ENCODE measurements around the gene ALPG. TPM values are rescaled to one million over a fixed set of nuclear protein-coding genes. Genes with fewer than 3 reads are reported as not detected.
A peak's percentile ranks its signal among the peaks of the same experiment; 100 is the strongest.

The ALPG gene
- total and polyA plus RNA-seq, 10 of the 15 experiments (the other 5 are each of a cell fraction or from before 2014, with no cell fraction given), result not detected

DNA sequence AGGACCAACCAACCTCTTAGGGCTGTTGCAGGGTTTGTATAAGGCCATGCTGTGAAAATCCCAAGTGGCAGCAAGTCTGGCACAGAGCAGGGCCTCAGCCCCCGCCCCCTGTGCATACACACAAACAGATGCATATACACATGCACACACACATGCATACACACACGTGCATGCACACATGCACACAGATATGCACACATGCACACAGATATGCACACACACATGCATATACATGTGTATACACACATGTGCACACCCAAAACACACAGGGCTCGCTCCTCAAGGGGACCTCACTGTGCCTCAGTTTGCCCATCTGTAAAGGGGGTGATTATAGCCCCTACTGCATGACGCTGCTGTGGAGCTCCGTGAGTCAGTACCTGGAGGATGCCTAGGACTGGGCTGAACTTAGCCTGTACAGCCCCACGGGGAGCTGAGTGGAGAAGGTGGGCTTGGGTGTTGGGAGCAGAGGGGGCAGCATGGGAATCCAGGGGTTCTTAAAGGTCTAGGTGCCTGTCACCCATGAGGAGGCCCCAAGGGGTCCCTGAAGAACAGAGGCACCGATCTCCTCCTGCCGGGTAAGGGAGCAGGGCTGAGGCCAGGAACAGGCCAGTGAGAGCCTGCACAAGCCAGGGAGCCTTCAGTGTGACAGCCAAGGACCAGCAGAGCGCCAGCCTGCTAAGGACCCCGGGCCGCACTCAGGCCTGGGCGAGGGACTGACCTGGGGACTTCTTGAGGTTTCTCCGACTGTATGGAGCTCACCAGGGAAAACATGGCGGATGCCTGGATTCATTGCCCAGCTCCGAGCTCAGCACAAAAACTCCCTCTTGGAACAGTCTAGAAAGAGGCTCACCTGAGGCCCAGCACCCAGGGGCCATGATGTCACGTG lies 25.3 kb downstream of the ALPG start:
- FAIRE-seq (no peak), ATAC-seq (no peak), DNase-seq (ENCODE audit: low read depth, low spot score) (no peak)
- H3K4me3 ChIP-seq, result no peak overlapping the region
- no peak overlapping the region for H2AFZ ChIP-seq (ENCODE audit: control insufficient read depth, low read depth, low read length)
- ChIA-PET SMC1A (ENCODE audit: uncharacterized antibody, unreplicated experiment) (no interaction called here), POLR2A (no interaction called here), RAD21 (ENCODE audit: unreplicated experiment) (no interaction called here), CTCF (no interaction called here)
- no peak overlapping the region for H3K27ac ChIP-seq (ENCODE audit: control insufficient read depth, insufficient read depth)
- H3K9ac ChIP-seq (ENCODE audit: control insufficient read depth, insufficient read depth, low read length), result no peak overlapping the region
- H3K4me1 ChIP-seq (ENCODE audit: control insufficient read depth, insufficient read depth, low read length), result no peaks in the 10 kb centered on the region
- WGBS (ENCODE audit: insufficient coverage, insufficient replicate concordance, low lambda C conversion rate, missing lambda C conversion rate), result 32% methylated on average over 16 of the region's 16 CpGs
- no peak for TF ChIP-seq CBX3 (IDR thresholded peaks at IDR 0.05; ENCODE audit: borderline replicate concordance, low read depth)
- TF ChIP-seq IKZF2 (IDR thresholded peaks at IDR 0.05), result no peak
- TF ChIP-seq ATF7 (IDR thresholded peaks at IDR 0.05; ENCODE audit: low read depth), result no peak
- no peak for TF ChIP-seq KDM1A (IDR thresholded peaks at IDR 0.05; ENCODE audit: borderline replicate concordance)
- TF ChIP-seq STAT1 (conservative IDR thresholded peaks at IDR 0.05), result no peak
- no peaks in the 10 kb centered on the region for H4K20me1 ChIP-seq (ENCODE audit: control insufficient read depth, insufficient read depth)
- H3K9me3 ChIP-seq (replicated peaks; ENCODE audit: control insufficient read depth, insufficient read depth, low read length), result no peaks in the 10 kb centered on the region
- intact Hi-C loops (cut with micrococcal nuclease; ENCODE audit: unreplicated experiment) (no loop called here), in situ Hi-C loops (cut with MboI) (loop anchor here (5.0 kb wide), 2 partner anchors 50 to 525 kb away; no protein-coding TSS in a partner anchor)
- no peak overlapping the region for H3K4me2 ChIP-seq (ENCODE audit: control insufficient read depth, insufficient read depth)
- no peaks in the 10 kb centered on the region for H3K36me3 ChIP-seq (ENCODE audit: control insufficient read depth in 2 of 2, insufficient read depth in 2 of 2, low read length in 1 of 2)
- no peaks in the 10 kb centered on the region for H3K79me2 ChIP-seq (ENCODE audit: control insufficient read depth, insufficient read depth, low read length)
- no TSS peak for BruUV-seq (replicated peaks)
- H3K27me3 ChIP-seq (replicated peaks in 1 of 2; ENCODE audit: control insufficient read depth in 2 of 2, insufficient read depth in 2 of 2, low read length in 1 of 2), result no peaks in the 10 kb centered on the region; a peak in 2 of 4 replicates

DNA sequence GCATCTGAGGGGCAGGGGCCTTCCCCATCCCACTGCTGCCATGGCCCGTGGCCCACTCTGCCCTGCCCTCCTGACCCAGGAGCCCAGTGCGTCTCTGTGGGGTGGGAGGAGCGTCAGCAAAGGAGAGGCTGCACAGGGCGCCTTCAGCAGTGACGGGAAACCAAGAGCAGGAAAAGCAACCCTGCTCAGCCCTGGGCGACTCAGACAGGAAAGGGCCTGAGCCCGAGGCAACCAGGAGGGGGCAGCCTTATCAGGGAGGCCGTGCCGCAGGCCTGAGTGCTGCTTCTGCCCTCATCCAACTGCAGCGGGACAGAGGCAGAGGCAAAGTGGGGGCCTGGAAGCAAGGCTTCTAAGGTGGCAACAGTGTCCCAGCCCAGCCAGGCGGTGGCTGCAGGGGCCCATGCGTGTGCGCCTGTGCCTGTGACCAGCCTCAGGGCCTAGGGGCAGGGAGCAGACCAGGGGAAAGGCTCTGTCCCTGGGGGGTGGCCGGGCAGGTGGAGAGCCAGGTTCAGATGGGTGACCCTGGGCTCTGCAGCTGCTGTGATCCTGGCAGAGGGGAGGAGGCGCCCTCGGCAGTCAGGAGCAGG lies 26.0 kb downstream of the ALPG start:
- FAIRE-seq, result no peak
- Histone ChIP-seq H4K20me1 (ENCODE audit: control insufficient read depth, insufficient read depth) (no peaks in the 10 kb centered on the region), H3K4me2 (ENCODE audit: control insufficient read depth, insufficient read depth) (no peak overlapping the region), H3K27me3 (replicated peaks in 1 of 2; ENCODE audit: control insufficient read depth in 2 of 2, insufficient read depth in 2 of 2, low read length in 1 of 2) (no peaks in the 10 kb centered on the region; a peak in 2 of 4 replicates), H3K79me2 (ENCODE audit: control insufficient read depth, insufficient read depth, low read length) (no peaks in the 10 kb centered on the region), H3K4me3 (no peak overlapping the region), H3K36me3 (ENCODE audit: control insufficient read depth in 2 of 2, insufficient read depth in 2 of 2, low read length in 1 of 2) (no peaks in the 10 kb centered on the region), H3K27ac (ENCODE audit: control insufficient read depth, insufficient read depth) (no peak overlapping the region), H3K9me3 (replicated peaks; ENCODE audit: control insufficient read depth, insufficient read depth, low read length) (no peaks in the 10 kb centered on the region), H2AFZ (ENCODE audit: control insufficient read depth, low read depth, low read length) (no peak overlapping the region), H3K4me1 (ENCODE audit: control insufficient read depth, insufficient read depth, low read length) (no peaks in the 10 kb centered on the region), H3K9ac (ENCODE audit: control insufficient read depth, insufficient read depth, low read length) (no peak overlapping the region)
- ChIA-PET POLR2A (no interaction called here), CTCF (interaction anchor here (0.6 kb wide), 1 partner anchor 17 kb away, joined by 3 read pairs; no protein-coding TSS in a partner anchor), SMC1A (ENCODE audit: uncharacterized antibody, unreplicated experiment) (no interaction called here), RAD21 (ENCODE audit: unreplicated experiment) (no interaction called here)
- in situ Hi-C loops (cut with MboI) (loop anchor here (5.0 kb wide), 2 partner anchors 50 to 525 kb away; no protein-coding TSS in a partner anchor), intact Hi-C loops (cut with micrococcal nuclease; ENCODE audit: unreplicated experiment) (no loop called here)
- no peak for DNase-seq (ENCODE audit: low read depth, low spot score)
- ATAC-seq, result peak; percentile 55
- 51% methylated on average over 16 of the region's 16 CpGs for WGBS (ENCODE audit: insufficient coverage, insufficient replicate concordance, low lambda C conversion rate, missing lambda C conversion rate)
- no TSS peak for BruUV-seq (replicated peaks)
- no peak for TF ChIP-seq FOXM1 (IDR thresholded peaks at IDR 0.05; ENCODE audit: low read depth, low read length)
- no peak for TF ChIP-seq KAT2A (conservative IDR thresholded peaks at IDR 0.05; ENCODE audit: control insufficient read depth, low read depth, low read length)
- no peak for TF ChIP-seq EZH2 (IDR thresholded peaks at IDR 0.05; ENCODE audit: borderline replicate concordance, control insufficient read depth, low read depth, low read length)
- no peak for TF ChIP-seq SREBF1 (IDR thresholded peaks at IDR 0.05; ENCODE audit: low read length)
- TF ChIP-seq ATF7 (IDR thresholded peaks at IDR 0.05; ENCODE audit: low read depth), result no peak
- TF ChIP-seq NR2F1 (conservative IDR thresholded peaks at IDR 0.05), result no peak
- TF ChIP-seq, protein P1, sequence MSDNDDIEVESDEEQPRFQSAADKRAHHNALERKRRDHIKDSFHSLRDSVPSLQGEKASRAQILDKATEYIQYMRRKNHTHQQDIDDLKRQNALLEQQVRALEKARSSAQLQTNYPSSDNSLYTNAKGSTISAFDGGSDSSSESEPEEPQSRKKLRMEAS (IDR thresholded peaks at IDR 0.05; ENCODE audit: low read depth, low read length), result no peak
- TF ChIP-seq, protein P2, sequence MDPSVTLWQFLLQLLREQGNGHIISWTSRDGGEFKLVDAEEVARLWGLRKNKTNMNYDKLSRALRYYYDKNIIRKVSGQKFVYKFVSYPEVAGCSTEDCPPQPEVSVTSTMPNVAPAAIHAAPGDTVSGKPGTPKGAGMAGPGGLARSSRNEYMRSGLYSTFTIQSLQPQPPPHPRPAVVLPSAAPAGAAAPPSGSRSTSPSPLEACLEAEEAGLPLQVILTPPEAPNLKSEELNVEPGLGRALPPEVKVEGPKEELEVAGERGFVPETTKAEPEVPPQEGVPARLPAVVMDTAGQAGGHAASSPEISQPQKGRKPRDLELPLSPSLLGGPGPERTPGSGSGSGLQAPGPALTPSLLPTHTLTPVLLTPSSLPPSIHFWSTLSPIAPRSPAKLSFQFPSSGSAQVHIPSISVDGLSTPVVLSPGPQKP (IDR thresholded peaks at IDR 0.05; ENCODE audit: low read depth, low read length), result no peak

Measured in GM12878 (cell line).